NCI-H187 (cell line): ENCODE results near the gene VASH1.

ENCODE experiments used
- DNase-seq, 2 experiments: peaks; one replicate each; lab custom pipeline; 2025; lab: John Stamatoyannopoulos, UW

Gene VASH1

DNA sequence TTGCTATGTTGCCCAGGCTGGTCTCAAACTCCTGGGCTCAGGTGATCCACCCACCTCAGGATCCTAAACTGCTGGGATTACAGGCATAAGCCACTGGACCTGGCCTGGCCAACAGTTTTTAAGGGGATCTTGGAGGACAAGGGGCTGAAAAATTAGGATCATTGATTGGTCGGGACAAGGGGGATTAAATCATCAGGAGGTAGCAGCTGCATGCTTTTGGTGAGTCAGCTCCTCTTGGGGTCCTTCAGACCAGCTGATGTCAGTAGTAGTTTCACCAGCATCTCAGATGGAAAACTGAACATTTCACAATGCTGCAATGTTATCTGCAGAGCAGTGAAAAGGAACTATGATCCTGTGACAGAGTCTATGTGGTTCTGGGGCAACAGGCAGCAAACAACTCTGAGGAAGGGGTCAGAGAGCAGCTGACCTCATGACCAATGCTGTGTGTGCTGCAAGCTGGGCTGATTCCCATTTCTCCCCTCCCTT is 71.3 kb downstream of the VASH1 start:
- DNase-seq: no peak
